Measurements from ENCODE around the gene PCLO. TPM values are rescaled to one million over a fixed set of nuclear protein-coding genes. Genes with fewer than 3 reads are reported as not detected.

PCLO gene
- total and polyA plus RNA-seq, 2 of the 8 experiments (the other 6 are each of a cell fraction or from before 2014, with no cell fraction given), result 1.5 to 3.2 TPM

- TF ChIP-seq BACH1 (IDR thresholded peaks at IDR 0.05; ENCODE audit: low read length), result no peak
- TF ChIP-seq E2F6 (IDR thresholded peaks at IDR 0.05), result no peak
- TF ChIP-seq CBX5 (IDR thresholded peaks at IDR 0.05; ENCODE audit: low read depth, low read length), result no peak
- no peak for TF ChIP-seq MAX (IDR thresholded peaks at IDR 0.05)
- no peak for TF ChIP-seq MAFK (IDR thresholded peaks at IDR 0.05; ENCODE audit: low read depth, low read length)
Measured at GRCh38 chr7:82851121-82851520, 311.6 kb downstream of the PCLO start (continued).
